GM23338 (cell line): ENCODE data around the gene TYK2.

Experiments
- CREB1 ChIP-seq: fragments of 250-450 bp; sonication (Bioruptor Pico); IDR thresholded peaks from 2 replicates; pipeline ENCODE4 v1.5.0; 2020; ENCODE audit warnings: low read depth, mild to moderate bottlenecking, moderate library complexity
- CTCF ChIP-seq, 2 experiments: fragments of 200-600 bp in 1 of 2; sonication (generic) in 1 of 2; conservative IDR thresholded peaks; 2 replicates each; pipeline versions ENCODE4 v1.5.1 to v1.6.1; 2016 to 2017; ENCODE audit warnings: antibody characterized with exemption in 2 of 2, low read depth in 2 of 2, mild to moderate bottlenecking in 2 of 2, moderate library complexity in 1 of 2
- EZH2 ChIP-seq: fragments of 200-600 bp; sonication (generic); IDR thresholded peaks from one replicate; pipeline ENCODE4 v1.8.0; 2017; ENCODE audit warnings: antibody characterized with exemption, mild to moderate bottlenecking, low read depth; ENCODE audit not compliant: unreplicated experiment
- JUNB ChIP-seq: IDR thresholded peaks from one replicate; pipeline ENCODE4 v1.6.1; 2016; ENCODE audit warnings: antibody characterized with exemption; ENCODE audit not compliant: unreplicated experiment
- POLR2AphosphoS5 ChIP-seq: IDR thresholded peaks from 2 replicates; pipeline ENCODE4 v1.6.1; 2016; ENCODE audit warnings: antibody characterized with exemption, low read depth
- STAT1 ChIP-seq: IDR thresholded peaks from one replicate; pipeline ENCODE4 v1.6.1; 2016; ENCODE audit warnings: antibody characterized with exemption; ENCODE audit not compliant: unreplicated experiment
- ZNF462 ChIP-seq: fragments of 250-450 bp; sonication (Bioruptor Pico); IDR thresholded peaks from 2 replicates; pipeline ENCODE4 v1.5.0; 2020; ENCODE audit warnings: mild to moderate bottlenecking, moderate library complexity
- TF ChIP-seq, protein P1 (sequence below): IDR thresholded peaks from one replicate; pipeline ENCODE4 v1.6.1; 2018; ENCODE audit warnings: antibody characterized with exemption; ENCODE audit not compliant: unreplicated experiment

GRCh38 chr19:10428996-10429381, 48.6 kb upstream of the TYK2 start:
- TF ChIP-seq EZH2 (no peak), CTCF (conservative IDR thresholded peaks at IDR 0.05; ENCODE audit: low read depth in 2 of 2) (no peak), POLR2AphosphoS5 (no peak), STAT1 (no peak), CREB1 (CRISPR knock-in tag) (no peak), JUNB (no peak), ZNF462 (CRISPR knock-in tag) (no peak)
- TF ChIP-seq, protein P1, sequence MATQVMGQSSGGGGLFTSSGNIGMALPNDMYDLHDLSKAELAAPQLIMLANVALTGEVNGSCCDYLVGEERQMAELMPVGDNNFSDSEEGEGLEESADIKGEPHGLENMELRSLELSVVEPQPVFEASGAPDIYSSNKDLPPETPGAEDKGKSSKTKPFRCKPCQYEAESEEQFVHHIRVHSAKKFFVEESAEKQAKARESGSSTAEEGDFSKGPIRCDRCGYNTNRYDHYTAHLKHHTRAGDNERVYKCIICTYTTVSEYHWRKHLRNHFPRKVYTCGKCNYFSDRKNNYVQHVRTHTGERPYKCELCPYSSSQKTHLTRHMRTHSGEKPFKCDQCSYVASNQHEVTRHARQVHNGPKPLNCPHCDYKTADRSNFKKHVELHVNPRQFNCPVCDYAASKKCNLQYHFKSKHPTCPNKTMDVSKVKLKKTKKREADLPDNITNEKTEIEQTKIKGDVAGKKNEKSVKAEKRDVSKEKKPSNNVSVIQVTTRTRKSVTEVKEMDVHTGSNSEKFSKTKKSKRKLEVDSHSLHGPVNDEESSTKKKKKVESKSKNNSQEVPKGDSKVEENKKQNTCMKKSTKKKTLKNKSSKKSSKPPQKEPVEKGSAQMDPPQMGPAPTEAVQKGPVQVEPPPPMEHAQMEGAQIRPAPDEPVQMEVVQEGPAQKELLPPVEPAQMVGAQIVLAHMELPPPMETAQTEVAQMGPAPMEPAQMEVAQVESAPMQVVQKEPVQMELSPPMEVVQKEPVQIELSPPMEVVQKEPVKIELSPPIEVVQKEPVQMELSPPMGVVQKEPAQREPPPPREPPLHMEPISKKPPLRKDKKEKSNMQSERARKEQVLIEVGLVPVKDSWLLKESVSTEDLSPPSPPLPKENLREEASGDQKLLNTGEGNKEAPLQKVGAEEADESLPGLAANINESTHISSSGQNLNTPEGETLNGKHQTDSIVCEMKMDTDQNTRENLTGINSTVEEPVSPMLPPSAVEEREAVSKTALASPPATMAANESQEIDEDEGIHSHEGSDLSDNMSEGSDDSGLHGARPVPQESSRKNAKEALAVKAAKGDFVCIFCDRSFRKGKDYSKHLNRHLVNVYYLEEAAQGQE, result no peak
